HEK293 (cell line): ENCODE results near the gene VCPKMT.

Experiments
- CTCF ChIA-PET: fragments of 350-600 bp; formaldehyde crosslinking; extraction: SDS; loops from one replicate; lab custom pipeline; 2021; ENCODE audit warnings: antibody characterized with exemption; lab: Yijun Ruan, JAX
- POLR2A ChIA-PET: fragments of 300-600 bp; formaldehyde crosslinking; extraction: SDS; loops from one replicate; lab custom pipeline; 2020; ENCODE audit warnings: antibody characterized with exemption, inconsistent platforms; lab: Yijun Ruan, JAX
- H3K27ac ChIP-seq: fragments of 200-500 bp; sonication (Bioruptor generic); 2 replicates; pipeline ENCODE4 v1.5.1; 2014; ENCODE audit warnings: low read depth, low read length, control low read depth, inconsistent platforms; ENCODE audit errors: extremely low read depth
- H3K36me3 ChIP-seq, 2 experiments: fragments of 200-500 bp in 1 of 2; sonication (Bioruptor generic) in 1 of 2; 1 replicate in 1 of 2; 2 replicates in 1 of 2; pipeline ENCODE4 v1.5.1; 2014 to 2017; ENCODE audit warnings: inconsistent platforms in 2 of 2, low read length in 2 of 2; ENCODE audit not compliant: control insufficient read depth in 2 of 2, insufficient read depth in 1 of 2
- H3K4me1 ChIP-seq: fragments of 200-500 bp; sonication (Bioruptor generic); 2 replicates; pipeline ENCODE4 v1.5.1; 2014; ENCODE audit warnings: mild to moderate bottlenecking, low read length, inconsistent platforms; ENCODE audit not compliant: control insufficient read depth, insufficient read depth
- H3K4me3 ChIP-seq: 2 replicates; pipeline ENCODE4 v1.5.1; 2011; ENCODE audit warnings: low read depth, mild to moderate bottlenecking, control low read depth, low read length, moderate library complexity
- H3K9me3 ChIP-seq: fragments of 200-500 bp; sonication (Bioruptor generic); 2 replicates; pipeline ENCODE4 v1.5.1; 2014; ENCODE audit warnings: low read depth, low read length, inconsistent platforms; ENCODE audit not compliant: control insufficient read depth, insufficient read depth
- BCL11B ChIP-seq: fragments of 450-650 bp; formaldehyde crosslinking; IDR thresholded peaks from 2 replicates; pipeline ENCODE4 v1.5.1; 2016; ENCODE audit warnings: low read depth, missing biosample characterization, missing genetic modification characterization
- GLI2 ChIP-seq: fragments of 450-650 bp; formaldehyde crosslinking; IDR thresholded peaks from 2 replicates; pipeline ENCODE4; 2017; ENCODE audit warnings: missing biosample characterization, missing genetic modification characterization, low read depth, borderline replicate concordance
- KLF10 ChIP-seq: fragments of 450-650 bp; IDR thresholded peaks from 2 replicates; pipeline ENCODE4 v1.5.1; 2018; ENCODE audit warnings: missing biosample characterization, mild to moderate bottlenecking, missing genetic modification characterization
- MEIS1 ChIP-seq: sonication (generic); formaldehyde crosslinking; IDR thresholded peaks from 2 replicates; pipeline ENCODE4 v1.8.1; 2022; ENCODE audit warnings: missing genetic modification reagents, mild to moderate bottlenecking, borderline replicate concordance
- MYNN ChIP-seq: fragments of 450-650 bp; formaldehyde crosslinking; IDR thresholded peaks from 2 replicates; pipeline ENCODE4 v1.5.1; 2016; ENCODE audit warnings: missing biosample characterization, missing genetic modification characterization, borderline replicate concordance
- PRDM2 ChIP-seq: fragments of 450-650 bp; formaldehyde crosslinking; IDR thresholded peaks from 2 replicates; pipeline ENCODE4 v1.5.1; 2016; ENCODE audit warnings: missing biosample characterization, missing genetic modification characterization, borderline replicate concordance
- TSHZ1 ChIP-seq: fragments of 450-650 bp; formaldehyde crosslinking; IDR thresholded peaks from 2 replicates; pipeline ENCODE4 v1.5.1; 2016; ENCODE audit warnings: missing biosample characterization, missing genetic modification characterization, borderline replicate concordance
- ZBTB1 ChIP-seq: fragments of 450-650 bp; formaldehyde crosslinking; IDR thresholded peaks from 2 replicates; pipeline ENCODE4 v1.5.1; 2016; ENCODE audit warnings: missing biosample characterization, missing genetic modification characterization
- ZNF138 ChIP-seq: fragments of 450-650 bp; formaldehyde crosslinking; IDR thresholded peaks from 2 replicates; pipeline ENCODE4 v1.5.1; 2016; ENCODE audit warnings: missing biosample characterization, missing genetic modification characterization, borderline replicate concordance
- ZNF146 ChIP-seq: fragments of 450-650 bp; formaldehyde crosslinking; IDR thresholded peaks from 2 replicates; pipeline ENCODE4 v1.5.1; 2016; ENCODE audit warnings: missing biosample characterization, missing genetic modification characterization
- ZNF211 ChIP-seq: fragments of 450-650 bp; formaldehyde crosslinking; IDR thresholded peaks from 2 replicates; pipeline ENCODE4 v1.5.1; 2016; ENCODE audit warnings: low read depth, missing biosample characterization, missing genetic modification characterization
- ZNF350 ChIP-seq: fragments of 450-650 bp; formaldehyde crosslinking; IDR thresholded peaks from 2 replicates; pipeline ENCODE4 v1.5.0; 2017; ENCODE audit warnings: missing biosample characterization, mild to moderate bottlenecking, missing genetic modification characterization
- ZNF514 ChIP-seq: fragments of 450-650 bp; formaldehyde crosslinking; IDR thresholded peaks from 2 replicates; pipeline ENCODE4 v1.5.1; 2016; ENCODE audit warnings: missing biosample characterization, missing genetic modification characterization
- ZNF530 ChIP-seq: fragments of 450-650 bp; formaldehyde crosslinking; IDR thresholded peaks from 2 replicates; pipeline ENCODE4 v1.5.1; 2016; ENCODE audit warnings: low read depth, missing biosample characterization, missing genetic modification characterization
- ZNF544 ChIP-seq: fragments of 450-650 bp; formaldehyde crosslinking; IDR thresholded peaks from 2 replicates; pipeline ENCODE4 v1.5.0; 2017; ENCODE audit warnings: missing biosample characterization, missing genetic modification characterization
- ZNF561 ChIP-seq: fragments of 450-650 bp; IDR thresholded peaks from 2 replicates; pipeline ENCODE4 v1.5.1; 2018; ENCODE audit warnings: missing biosample characterization, missing genetic modification characterization, borderline replicate concordance
- ZNF600 ChIP-seq: fragments of 450-650 bp; formaldehyde crosslinking; IDR thresholded peaks from 2 replicates; pipeline ENCODE4 v1.5.1; 2016; ENCODE audit warnings: missing biosample characterization, missing genetic modification characterization
- ZNF670 ChIP-seq: fragments of 450-650 bp; formaldehyde crosslinking; IDR thresholded peaks from 2 replicates; pipeline ENCODE4 v1.5.1; 2016; ENCODE audit warnings: missing biosample characterization, missing genetic modification characterization, low read depth
- ZNF704 ChIP-seq: fragments of 450-650 bp; formaldehyde crosslinking; IDR thresholded peaks from 2 replicates; pipeline ENCODE4 v1.5.1; 2016; ENCODE audit warnings: missing biosample characterization, missing genetic modification characterization
- ZSCAN18 ChIP-seq: fragments of 450-650 bp; formaldehyde crosslinking; IDR thresholded peaks from 2 replicates; pipeline ENCODE4 v1.5.1; 2016; ENCODE audit warnings: missing biosample characterization, missing genetic modification characterization

VCPKMT gene

GRCh38 chr14:50099335-50099734, 17.0 kb downstream of the VCPKMT start:
- Histone ChIP-seq H3K4me1 (no peaks in the 10 kb centered on the region), H3K9me3 (no peaks in the 10 kb centered on the region), H3K4me3 (no peak overlapping the region), H3K27ac (no peak overlapping the region), H3K36me3 (peaks cover 0 to 10% of the 10 kb centered on the region in 2 experiments; a peak in 1 of 3 replicates)
- TF ChIP-seq ZNF600 (tag by site-specific recombination) = no peak
- TF ChIP-seq ZNF530 (tag by site-specific recombination) = no peak
- no peak for TF ChIP-seq ZNF544
- TF ChIP-seq ZNF561 (tag by site-specific recombination) = no peak
- TF ChIP-seq BCL11B = no peak
- TF ChIP-seq ZNF514 = no peak
- TF ChIP-seq TSHZ1 (tag by site-specific recombination) = no peak
- TF ChIP-seq ZNF350 (tag by site-specific recombination) = no peak
- TF ChIP-seq ZNF138 (tag by site-specific recombination) = no peak
- TF ChIP-seq GLI2 (tag by site-specific recombination) = no peak
- no peak for TF ChIP-seq MYNN (tag by site-specific recombination)
- TF ChIP-seq ZNF704 (tag by site-specific recombination) = no peak
- no peak for TF ChIP-seq KLF10 (tag by site-specific recombination)
- no peak for TF ChIP-seq PRDM2 (tag by site-specific recombination)
- TF ChIP-seq ZNF146 (tag by site-specific recombination) = no peak
- TF ChIP-seq ZNF670 (tag by site-specific recombination) = no peak
- no peak for TF ChIP-seq ZBTB1
- no peak for TF ChIP-seq ZSCAN18
- TF ChIP-seq ZNF211 (tag by site-specific recombination) = no peak
- TF ChIP-seq MEIS1 (CRISPR knock-in tag) = no peak
- ChIA-PET POLR2A (no interaction called here), CTCF (interaction anchor here (7.4 kb wide), 1 partner anchor 235 kb away, joined by 70 read pairs; no protein-coding TSS in a partner anchor)
